Astrocyte (in vitro differentiated cells and primary cell): ENCODE measurements around the gene TCF20. TPM values are rescaled to one million over a fixed set of nuclear protein-coding genes. Genes with fewer than 3 reads are reported as not detected.
A peak's percentile ranks its signal among the peaks of the same experiment; 100 is the strongest.

Experiments used
- DNase-seq: peaks from one replicate; pipeline ENCODE4 v3.0.0-alpha.2; 2010; ENCODE audit warnings: low read depth
- FAIRE-seq: peaks from 2 replicates; lab custom pipeline; 2011; peaks lifted over from hg19 to GRCh38; lab: Jason Lieb, UNC
- H2AFZ ChIP-seq: 2 replicates; pipeline ENCODE4 v1.6.0; 2012; ENCODE audit warnings: low read depth, low read length, inconsistent platforms
- H3K27ac ChIP-seq: 2 replicates; pipeline ENCODE4 v1.5.1; 2011; ENCODE audit warnings: low read depth, low read length, inconsistent platforms
- H3K27me3 ChIP-seq: 2 replicates; pipeline ENCODE4 v1.6.0; 2011; ENCODE audit warnings: low read length, inconsistent platforms; ENCODE audit not compliant: insufficient read depth
- H3K36me3 ChIP-seq: 2 replicates; pipeline ENCODE4 v1.5.1; 2011; ENCODE audit warnings: low read length, inconsistent platforms; ENCODE audit not compliant: insufficient read depth
- H3K4me1 ChIP-seq: 2 replicates; pipeline ENCODE4 v1.5.1; 2011; ENCODE audit warnings: low read length, inconsistent platforms; ENCODE audit not compliant: insufficient read depth
- H3K4me2 ChIP-seq: 2 replicates; pipeline ENCODE4 v1.6.0; 2012; ENCODE audit warnings: low read length, inconsistent platforms
- H3K4me3 ChIP-seq: 2 replicates; pipeline ENCODE4 v1.5.1; 2011; ENCODE audit warnings: low read depth, mild to moderate bottlenecking, low read length, inconsistent platforms; ENCODE audit not compliant: insufficient read depth
- H3K79me2 ChIP-seq: 2 replicates; pipeline ENCODE4 v1.6.0; 2012; ENCODE audit warnings: mild to moderate bottlenecking, low read length, inconsistent platforms; ENCODE audit not compliant: insufficient read depth
- H3K9ac ChIP-seq: 2 replicates; pipeline ENCODE4 v1.6.0; 2012; ENCODE audit warnings: mild to moderate bottlenecking, low read length, inconsistent platforms
- H3K9me3 ChIP-seq: 2 replicates; pipeline ENCODE4 v1.5.1; 2012; ENCODE audit warnings: low read depth, mild to moderate bottlenecking, low read length, inconsistent platforms; ENCODE audit not compliant: insufficient read depth
- H4K20me1 ChIP-seq: 2 replicates; pipeline ENCODE4 v1.6.0; 2012; ENCODE audit warnings: low read length, inconsistent platforms; ENCODE audit not compliant: insufficient read depth
- H3K27ac Mint-ChIP-seq: one replicate; pipeline ENCODE4 v1.8.0; 2021; ENCODE audit warnings: mild to moderate bottlenecking, mixed read lengths; ENCODE audit not compliant: unreplicated experiment
- H3K27me3 Mint-ChIP-seq: one replicate; pipeline ENCODE4 v1.8.0; 2021; ENCODE audit warnings: low read depth, mixed read lengths; ENCODE audit not compliant: unreplicated experiment
- H3K36me3 Mint-ChIP-seq: one replicate; pipeline ENCODE4 v1.8.0; 2021; ENCODE audit warnings: low read depth, mixed read lengths; ENCODE audit not compliant: unreplicated experiment
- H3K4me1 Mint-ChIP-seq: one replicate; pipeline ENCODE4 v1.8.0; 2021; ENCODE audit warnings: low read depth, mixed read lengths; ENCODE audit not compliant: unreplicated experiment
- H3K4me3 Mint-ChIP-seq: one replicate; pipeline ENCODE4 v1.8.0; 2021; ENCODE audit warnings: mild to moderate bottlenecking, moderate library complexity, mixed read lengths; ENCODE audit not compliant: unreplicated experiment
- H3K9me3 Mint-ChIP-seq: one replicate; pipeline ENCODE4 v1.8.0; 2021; ENCODE audit warnings: mild to moderate bottlenecking, mixed read lengths; ENCODE audit not compliant: unreplicated experiment
- EZH2 ChIP-seq: IDR thresholded peaks from 2 replicates; pipeline ENCODE4 v1.6.1; 2012; ENCODE audit warnings: mild to moderate bottlenecking, low read length, inconsistent platforms; ENCODE audit not compliant: insufficient read depth
- total RNA-seq: library from RNA; stranded (reverse); gene quantifications from 2 replicates; pipeline ENCODE4 v1.2.1, GENCODE V29; 2021
- TF ChIP-seq, protein P1 (sequence below): IDR thresholded peaks from 2 replicates; pipeline ENCODE4 v1.5.1; 2011; ENCODE audit warnings: low read depth, mild to moderate bottlenecking, inconsistent platforms, low read length, moderate library complexity; ENCODE audit not compliant: insufficient read depth

TCF20 gene
- total RNA-seq, 1 donor from 2014 or later: 37.6 TPM

DNA sequence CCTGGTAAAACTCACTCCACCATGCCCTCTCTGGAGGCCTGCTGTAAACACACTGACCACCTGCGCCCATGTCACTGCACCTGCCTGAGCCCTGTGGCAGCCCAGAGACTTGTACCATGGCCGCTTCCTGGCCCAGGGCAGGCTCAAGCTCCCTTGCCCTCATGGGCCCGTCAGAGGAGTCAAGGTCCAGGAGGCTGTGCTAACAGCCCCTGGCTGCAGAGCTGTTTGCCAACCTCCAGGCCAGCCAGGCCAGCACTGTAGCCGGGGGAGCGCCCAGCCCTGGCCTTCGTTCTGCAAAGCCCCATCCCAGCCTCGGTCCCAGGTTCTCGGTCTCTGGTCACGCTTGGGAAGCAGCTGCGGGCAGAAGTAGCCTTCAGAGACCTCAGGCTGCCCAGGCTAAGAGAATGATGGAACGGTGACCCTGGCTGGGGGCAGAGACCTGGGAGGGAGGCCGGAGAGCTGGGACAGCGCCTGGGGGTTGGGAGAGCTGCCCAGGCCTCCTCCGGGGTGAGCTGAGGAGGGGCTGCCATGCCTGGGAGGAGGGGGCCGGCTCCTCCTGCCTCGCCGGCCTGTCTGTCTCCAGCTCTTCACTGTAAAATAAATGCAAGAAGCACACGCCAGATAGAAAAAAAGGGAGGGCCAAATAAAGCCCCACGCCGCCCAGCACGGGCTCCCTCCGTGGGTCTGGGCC lies 11.9 kb upstream of the TCF20 start:
- Histone ChIP-seq H3K4me2 (peak overlapping the region; percentile 84), H4K20me1 (peaks cover 45% of the 10 kb centered on the region), H3K36me3 (no peaks in the 10 kb centered on the region), H3K27ac (no peak overlapping the region), H3K4me1 (no peaks in the 10 kb centered on the region), H2AFZ (no peak overlapping the region), H3K9ac (no peak overlapping the region), H3K79me2 (no peaks in the 10 kb centered on the region), H3K4me3 (no peak overlapping the region), H3K9me3 (no peaks in the 10 kb centered on the region), H3K27me3 (peaks cover 37% of the 10 kb centered on the region)
- TF ChIP-seq EZH2: no peak
- TF ChIP-seq, protein P1, sequence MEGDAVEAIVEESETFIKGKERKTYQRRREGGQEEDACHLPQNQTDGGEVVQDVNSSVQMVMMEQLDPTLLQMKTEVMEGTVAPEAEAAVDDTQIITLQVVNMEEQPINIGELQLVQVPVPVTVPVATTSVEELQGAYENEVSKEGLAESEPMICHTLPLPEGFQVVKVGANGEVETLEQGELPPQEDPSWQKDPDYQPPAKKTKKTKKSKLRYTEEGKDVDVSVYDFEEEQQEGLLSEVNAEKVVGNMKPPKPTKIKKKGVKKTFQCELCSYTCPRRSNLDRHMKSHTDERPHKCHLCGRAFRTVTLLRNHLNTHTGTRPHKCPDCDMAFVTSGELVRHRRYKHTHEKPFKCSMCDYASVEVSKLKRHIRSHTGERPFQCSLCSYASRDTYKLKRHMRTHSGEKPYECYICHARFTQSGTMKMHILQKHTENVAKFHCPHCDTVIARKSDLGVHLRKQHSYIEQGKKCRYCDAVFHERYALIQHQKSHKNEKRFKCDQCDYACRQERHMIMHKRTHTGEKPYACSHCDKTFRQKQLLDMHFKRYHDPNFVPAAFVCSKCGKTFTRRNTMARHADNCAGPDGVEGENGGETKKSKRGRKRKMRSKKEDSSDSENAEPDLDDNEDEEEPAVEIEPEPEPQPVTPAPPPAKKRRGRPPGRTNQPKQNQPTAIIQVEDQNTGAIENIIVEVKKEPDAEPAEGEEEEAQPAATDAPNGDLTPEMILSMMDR: no peak
- no peak overlapping the region for H3K27ac Mint-ChIP-seq
- no peak for FAIRE-seq
- H3K4me3 Mint-ChIP-seq: peak overlapping the region; percentile 51
- peaks cover 2% of the 10 kb centered on the region for H3K36me3 Mint-ChIP-seq
- peaks cover 2% of the 10 kb centered on the region for H3K4me1 Mint-ChIP-seq
- no peaks in the 10 kb centered on the region for H3K9me3 Mint-ChIP-seq
- peaks cover 79% of the 10 kb centered on the region for H3K27me3 Mint-ChIP-seq
- DNase-seq: no peak

DNA sequence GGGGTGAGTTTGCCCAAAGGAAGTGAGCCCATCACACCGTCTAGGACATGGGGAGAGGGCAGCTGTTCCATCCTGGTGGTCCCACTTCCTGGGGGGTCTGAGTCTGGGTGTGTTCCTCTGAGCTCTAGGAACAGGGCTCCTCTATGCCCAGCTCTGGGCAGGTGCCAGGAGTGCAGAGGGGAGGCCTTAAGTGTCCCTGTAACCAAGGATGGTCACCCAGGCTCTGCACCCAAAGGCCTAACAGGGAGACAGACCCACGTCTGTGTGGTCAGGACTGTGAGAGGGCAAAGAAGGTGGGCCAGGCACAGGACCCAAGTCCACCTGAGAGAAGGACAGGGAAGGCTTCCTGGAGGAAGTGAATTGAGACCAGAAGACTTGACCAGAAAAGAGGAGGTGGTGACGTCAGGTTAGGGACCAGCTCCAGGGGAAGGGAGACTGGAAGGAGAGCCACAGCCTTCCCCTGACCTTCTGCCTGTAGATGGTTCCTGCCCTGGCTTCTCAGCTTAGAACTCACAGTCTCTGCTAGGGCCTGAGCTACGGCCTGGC lies 11.3 kb upstream of the TCF20 start:
- Mint-ChIP-seq H3K27ac (no peak overlapping the region), H3K9me3 (peaks cover 3% of the 10 kb centered on the region), H3K4me1 (peaks cover 2% of the 10 kb centered on the region), H3K27me3 (peaks cover 80% of the 10 kb centered on the region), H3K36me3 (peaks cover 2% of the 10 kb centered on the region), H3K4me3 (no peak overlapping the region)
- Histone ChIP-seq H3K79me2 (no peaks in the 10 kb centered on the region), H3K4me3 (no peak overlapping the region), H3K27ac (no peak overlapping the region), H4K20me1 (peaks cover 44% of the 10 kb centered on the region), H3K4me2 (no peak overlapping the region), H3K9me3 (no peaks in the 10 kb centered on the region), H3K4me1 (no peaks in the 10 kb centered on the region), H2AFZ (no peak overlapping the region), H3K9ac (no peak overlapping the region), H3K27me3 (peaks cover 32% of the 10 kb centered on the region), H3K36me3 (no peaks in the 10 kb centered on the region)
- DNase-seq: no peak
- TF ChIP-seq, protein P1: no peak
- TF ChIP-seq EZH2: no peak
- no peak for FAIRE-seq

DNA sequence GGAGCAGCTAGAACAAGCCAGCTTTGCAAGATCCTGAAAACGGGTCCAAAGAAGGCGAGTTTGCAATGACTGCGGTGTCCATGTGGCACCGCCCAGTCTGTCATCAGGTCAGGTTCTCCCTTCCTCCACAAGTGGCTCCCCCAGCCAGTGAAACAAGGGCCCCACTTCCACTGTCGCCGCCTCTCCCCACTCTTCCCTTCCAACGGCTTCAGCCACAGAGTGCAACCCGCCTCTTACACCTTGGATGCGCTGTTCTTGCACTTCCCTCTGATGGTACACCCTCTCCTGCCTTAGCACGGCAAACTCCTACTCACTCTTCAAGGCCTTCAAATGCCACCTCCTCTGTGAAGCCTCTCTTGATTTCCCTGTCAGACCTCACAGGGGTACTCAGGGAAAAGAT lies 10.8 kb upstream of the TCF20 start:
- Histone ChIP-seq H3K4me1 (no peaks in the 10 kb centered on the region), H3K79me2 (no peaks in the 10 kb centered on the region), H3K27ac (no peak overlapping the region), H3K36me3 (no peaks in the 10 kb centered on the region), H2AFZ (no peak overlapping the region), H3K27me3 (peaks cover 29% of the 10 kb centered on the region), H4K20me1 (peaks cover 39% of the 10 kb centered on the region), H3K9ac (no peak overlapping the region), H3K9me3 (no peaks in the 10 kb centered on the region), H3K4me2 (no peak overlapping the region), H3K4me3 (no peak overlapping the region)
- DNase-seq (no peak), FAIRE-seq (no peak)
- Mint-ChIP-seq H3K27me3 (peaks cover 75% of the 10 kb centered on the region), H3K4me3 (no peak overlapping the region), H3K27ac (no peak overlapping the region), H3K9me3 (peaks cover 3% of the 10 kb centered on the region), H3K4me1 (peaks cover 2% of the 10 kb centered on the region), H3K36me3 (peaks cover 2% of the 10 kb centered on the region)
- TF ChIP-seq, protein P1: no peak
- TF ChIP-seq EZH2: no peak
